Posterior vena cava (tissue), 2 donors: ENCODE measurements around the gene TCEAL8. TPM values are rescaled to one million over a fixed set of nuclear protein-coding genes. Genes with fewer than 3 reads are reported as not detected.
A peak's percentile ranks its signal among the peaks of the same experiment; 100 is the strongest.
"Not testable (repeated sequence)": the region's sequence is repeated elsewhere in the genome, so short reads cannot be mapped to it uniquely, and the experiment has no call there.

Experiments used
- DNase-seq: peaks from one replicate; pipeline ENCODE4 v3.0.0-alpha.2; 2020; ENCODE audit warnings: low spot score
- intact Hi-C, 2 donors: fragments of 100-400 bp; cut with DNase I; formaldehyde crosslinking; loops; one replicate each; pipeline versions ENCODE4 v1.14.1 to v1.14.2; 2022 to 2023
- long read RNA-seq, 2 donors: library from polyadenylated mRNA; unstranded; transcript quantifications; one replicate each; pipeline ENCODE4 v2.0.0, GENCODE V29; 2020 to 2021
- total RNA-seq, 2 donors: library from RNA; stranded (reverse); fragmentation: NEBNext Ultra II Directional; extraction: Animal tissue kit (Norgen Biotek cat#: 25700); gene quantifications; one replicate each; pipeline ENCODE4 v1.2.1, GENCODE V29; 2021
- donor health status: DM: yes; HTN: yes; CAD: no.
- donor health status: DM: yes; HTN: yes; CAD: no.

Gene TCEAL8, protein sequence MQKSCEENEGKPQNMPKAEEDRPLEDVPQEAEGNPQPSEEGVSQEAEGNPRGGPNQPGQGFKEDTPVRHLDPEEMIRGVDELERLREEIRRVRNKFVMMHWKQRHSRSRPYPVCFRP
- 10 to 100 TPM; 41.1 to 51.6 TPM for total RNA-seq
- long read RNA-seq, donor 1, transcript TCEAL8-202 (3 exons, 1,222 nt): major isoform, 7 of 9 reads
- long read RNA-seq, donor 1, partial matches to known transcripts: 0 of 9 reads
- long read RNA-seq, donor 1, other reads (novel, unspliced or antisense): 0 of 9 reads
- long read RNA-seq, donor 2, transcript TCEAL8-201 (2 exons, 1,131 nt): minor isoform, 16 of 65 reads
- long read RNA-seq, donor 2, transcript TCEAL8-202 (3 exons, 1,222 nt): major isoform, 46 of 65 reads
- long read RNA-seq, donor 2, partial matches to known transcripts: 0 of 65 reads
- long read RNA-seq, donor 2, other reads (novel, unspliced or antisense): 3 of 65 reads

- peak; percentile 93 for DNase-seq
- intact Hi-C loops: loop anchor here (5.0 kb wide), 2 partner anchors 38 to 612 kb away; partner anchors contain the start of gene BEX4 (in 1 of the 2)
Observed at GRCh38 chrX:103254921-103255493, at the start of gene TCEAL8. Gene TCEAL8 (minus strand): TSS chrX:103255155. CDS start chrX:103253979, 1,176 bp downstream.

DNA sequence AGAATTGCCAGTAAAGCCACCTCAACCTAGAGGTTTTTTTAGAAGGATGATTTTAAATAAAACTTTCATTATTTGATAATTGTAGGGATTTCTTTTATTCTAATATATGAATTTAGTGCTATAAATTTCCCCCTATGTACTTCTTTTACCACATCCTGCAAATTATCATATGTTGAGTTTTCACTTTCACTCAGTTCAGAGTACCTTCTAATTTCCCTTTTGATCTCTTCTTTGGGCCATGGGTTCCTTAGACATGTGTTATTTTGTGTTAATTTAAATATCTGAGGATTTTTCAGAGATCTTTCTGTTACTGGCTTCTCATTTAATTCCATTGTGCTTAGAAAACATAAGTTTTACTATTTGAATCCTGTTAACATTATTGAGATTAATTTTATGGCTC, 49.8 kb upstream of the TCEAL8 start:
- no peak for DNase-seq
- intact Hi-C loops: no loop called here

- DNase-seq: no peak
- intact Hi-C loops: no loop called here
Observed at GRCh38 chrX:103293118-103293517, 38.2 kb upstream of the TCEAL8 start.

DNA sequence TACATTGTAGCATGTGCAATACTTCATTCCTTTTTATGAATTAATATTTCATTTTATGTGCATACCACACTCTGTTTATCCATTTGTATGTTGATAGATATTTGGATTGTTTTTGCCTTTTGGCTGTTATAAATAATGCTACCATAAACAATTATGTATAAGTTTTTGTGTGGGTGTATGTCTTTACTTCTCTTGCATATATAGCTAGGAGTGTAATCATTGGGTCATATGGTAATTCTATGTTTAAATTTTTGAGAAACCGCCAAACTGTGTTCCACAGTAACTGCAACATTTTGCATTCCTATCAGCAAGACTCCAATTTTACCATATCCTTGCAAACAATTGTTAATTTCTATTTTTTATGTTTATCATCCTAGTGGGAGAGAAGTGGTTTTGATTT, 24.7 kb upstream of the TCEAL8 start:
- intact Hi-C loops: no loop called here
- DNase-seq: no peak

DNA sequence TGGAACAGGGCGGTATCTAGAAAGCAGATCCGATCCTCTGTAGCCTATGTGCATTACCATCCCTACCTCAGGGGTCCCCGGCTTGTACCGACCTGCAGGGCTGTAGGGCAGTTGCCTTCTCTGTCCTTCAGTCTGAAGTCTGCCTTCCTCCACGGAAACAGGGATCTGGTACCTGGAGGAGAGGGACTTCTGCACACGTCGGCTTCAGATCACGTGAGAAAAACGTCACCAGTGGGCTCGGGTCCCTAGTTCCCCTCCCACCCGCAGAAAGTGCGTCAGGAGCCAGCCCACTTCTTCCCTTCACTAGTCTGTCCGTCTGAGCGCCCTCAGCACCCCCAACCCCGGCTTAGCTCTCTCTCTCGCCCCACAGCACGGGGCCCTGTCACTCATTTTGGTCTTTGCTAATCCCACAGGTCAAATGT, 21.6 kb upstream of the TCEAL8 start, which contains the start of gene TCEAL5:
TSS of gene TCEAL5 (minus strand) at position 170 of the 422 bp plus-strand sequence. CDS start 2,187 bp downstream, outside the sequence.
- intact Hi-C loops: no loop called here
- no peak for DNase-seq

DNA sequence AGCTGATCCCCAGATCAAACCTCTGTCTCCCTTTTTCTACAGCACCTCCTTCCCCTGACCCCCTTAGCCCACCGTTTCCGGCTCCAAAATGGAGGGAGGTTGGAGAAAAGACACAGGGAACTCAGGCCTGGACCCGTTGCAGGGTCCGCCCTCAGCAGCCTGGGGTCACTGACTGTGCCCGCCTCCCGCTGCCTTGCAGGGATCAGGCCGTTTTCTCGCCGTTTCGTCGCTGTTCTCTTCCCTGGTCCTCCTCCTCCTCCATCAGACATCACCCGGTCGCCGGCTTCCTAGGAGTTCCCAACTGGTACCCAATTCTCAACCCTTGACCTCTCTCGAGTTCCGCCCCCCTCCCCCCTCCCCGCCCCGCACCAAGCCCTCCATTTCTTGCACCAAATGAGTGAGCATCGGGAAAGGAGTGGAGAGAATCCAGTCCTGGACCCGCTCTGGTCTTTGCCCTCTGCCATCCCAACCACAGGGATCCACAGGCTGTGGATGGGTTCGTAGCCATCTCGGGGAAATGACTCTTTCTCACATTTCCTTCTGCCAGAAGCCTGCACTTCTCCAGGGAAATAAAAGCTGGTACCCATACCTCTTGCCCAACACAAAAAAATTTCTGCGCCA, 21.1 kb upstream of the TCEAL8 start:
- DNase-seq: no peak
- intact Hi-C loops: no loop called here

GRCh38 chrX:103274284-103274683, 19.3 kb upstream of the TCEAL8 start:
- intact Hi-C loops: no loop called here
- DNase-seq: no peak

- intact Hi-C loops: loop anchor here in 1 of 2 donors (5.0 kb wide), 1 partner anchor 609 kb away; no protein-coding TSS in a partner anchor
- DNase-seq: no peak
Observed at GRCh38 chrX:103258275-103258674, 3.3 kb upstream of the TCEAL8 start.

DNA sequence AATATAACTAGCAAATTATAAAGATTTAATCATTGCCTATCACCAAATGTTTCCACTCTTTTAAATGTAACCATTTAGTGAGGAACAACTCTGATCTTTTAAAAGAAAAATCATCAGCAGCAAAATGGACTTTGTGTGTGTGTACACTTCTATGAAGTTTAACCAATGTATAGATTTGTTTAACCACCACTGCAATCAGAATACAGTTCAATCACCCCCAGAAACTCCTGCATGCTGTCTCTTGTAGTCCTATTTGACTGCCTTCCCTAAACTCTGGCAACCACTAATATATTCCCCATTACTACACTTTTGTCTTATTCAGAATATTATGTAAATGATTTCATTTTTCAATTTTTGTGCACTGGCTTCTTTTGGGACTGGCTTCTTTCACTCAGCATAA, 1.7 kb upstream of the TCEAL8 start:
- intact Hi-C loops: loop anchor here in 1 of 2 donors (5.0 kb wide), 1 partner anchor 611 kb away; no protein-coding TSS in a partner anchor
- no peak for DNase-seq

DNA sequence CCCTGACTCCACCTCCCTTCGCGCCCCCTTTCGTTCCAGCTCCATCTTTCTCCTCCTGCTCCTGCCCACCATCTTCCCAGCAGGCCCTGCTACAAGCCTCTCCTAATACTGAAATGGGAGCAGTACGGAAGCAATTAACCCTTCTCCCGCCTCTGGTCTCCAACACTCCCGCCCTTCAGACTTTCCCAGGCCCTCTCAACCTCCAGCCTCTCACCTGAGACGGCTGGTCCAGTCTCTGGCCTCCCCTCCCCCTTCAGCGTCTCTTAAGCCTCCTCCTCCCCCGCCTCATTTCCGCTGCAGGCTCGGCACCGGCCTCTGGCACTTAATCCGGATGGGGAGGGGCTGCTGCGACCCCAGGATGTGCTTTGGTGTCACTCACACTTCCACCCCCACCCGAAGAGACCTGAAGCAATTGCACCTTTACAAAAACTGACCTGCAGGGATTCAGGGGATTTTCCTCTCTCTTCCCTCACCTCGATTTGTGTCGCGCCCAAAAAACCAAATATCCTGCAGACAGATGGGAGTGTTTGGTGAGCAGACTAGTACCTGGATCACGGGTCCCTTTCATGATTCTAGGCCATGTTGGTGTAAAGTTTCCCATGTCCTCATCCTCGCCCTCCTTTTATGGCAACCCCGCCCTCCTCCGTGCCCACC, 657 bp downstream of the TCEAL8 start:
- DNase-seq: no peak
- intact Hi-C loops: loop anchor here in 1 of 2 donors (5.0 kb wide), 1 partner anchor 37 kb away; the partner anchor contains the start of gene BEX4

DNA sequence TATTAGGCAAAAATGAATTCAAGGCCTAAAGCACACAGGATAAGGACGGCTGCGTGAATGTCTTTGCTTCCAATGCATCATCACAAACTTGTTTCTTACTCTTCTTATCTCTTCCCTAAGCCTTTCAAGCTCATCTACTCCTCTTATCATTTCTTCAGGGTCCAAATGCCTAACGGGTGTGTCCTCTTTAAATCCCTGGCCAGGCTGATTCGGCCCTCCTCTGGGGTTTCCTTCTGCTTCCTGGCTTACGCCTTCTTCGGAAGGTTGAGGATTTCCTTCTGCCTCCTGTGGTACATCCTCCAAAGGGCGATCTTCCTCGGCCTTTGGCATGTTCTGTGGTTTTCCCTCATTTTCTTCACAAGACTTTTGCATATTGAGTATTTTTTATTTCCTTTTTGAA, 1.3 kb downstream of the TCEAL8 start:
- intact Hi-C loops: loop anchor here in 1 of 2 donors (5.0 kb wide), 1 partner anchor 36 kb away; the partner anchor contains the start of gene BEX4
- DNase-seq: no peak

DNA sequence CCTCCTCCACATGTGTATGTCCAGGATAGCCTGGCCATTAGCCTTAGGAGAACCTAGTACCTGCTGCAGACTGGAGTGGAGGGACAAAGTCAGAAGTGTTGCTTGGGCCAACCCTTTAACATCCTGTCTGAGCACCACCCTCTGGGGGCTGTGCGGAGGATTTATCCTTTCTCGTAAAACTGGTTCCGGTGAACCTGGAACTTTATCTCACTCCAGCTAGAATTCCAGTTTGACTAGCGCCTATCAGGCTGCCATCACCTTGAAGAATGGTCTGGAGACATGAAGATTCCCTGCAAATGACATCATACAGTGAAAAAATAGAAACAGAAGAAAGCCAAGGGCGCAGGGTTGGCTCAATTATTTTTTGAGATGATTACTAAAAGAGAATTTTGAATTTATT, 4.0 kb downstream of the TCEAL8 start:
- intact Hi-C loops: loop anchor here in 1 of 2 donors (5.0 kb wide), 1 partner anchor 34 kb away; the partner anchor contains the start of gene BEX4
- DNase-seq: no peak

- intact Hi-C loops: loop anchor here in 1 of 2 donors (5.0 kb wide), 1 partner anchor 33 kb away; the partner anchor contains the start of gene BEX4
Observed at GRCh38 chrX:103249805-103250204, 5.2 kb downstream of the TCEAL8 start.

GRCh38 chrX:103248553-103248952, 6.4 kb downstream of the TCEAL8 start:
- intact Hi-C loops: no loop called here
- DNase-seq: no peak

More at GRCh38 chrX:103249805-103250204, 5.2 kb downstream of the TCEAL8 start:
- DNase-seq: no peak

DNA sequence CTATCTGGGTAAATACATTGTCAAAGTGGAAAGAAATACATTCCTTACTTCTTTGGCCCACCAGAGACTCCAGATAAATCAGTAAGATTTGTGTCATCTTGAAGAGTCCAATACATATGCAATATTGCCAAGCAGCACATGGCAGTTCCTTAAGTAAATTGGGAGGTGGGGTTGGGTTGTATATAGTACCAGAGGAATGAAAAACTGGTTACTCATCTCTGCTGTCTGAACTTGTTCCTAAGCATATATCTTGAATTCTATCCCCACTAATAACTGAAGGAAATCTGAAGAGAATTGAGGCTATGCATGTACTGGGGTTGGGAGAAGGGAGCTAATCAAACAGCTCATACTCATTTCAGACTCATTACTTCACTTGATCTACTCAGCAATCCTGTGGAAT, 14.8 kb downstream of the TCEAL8 start:
- intact Hi-C loops: no loop called here
- no peak for DNase-seq

DNA sequence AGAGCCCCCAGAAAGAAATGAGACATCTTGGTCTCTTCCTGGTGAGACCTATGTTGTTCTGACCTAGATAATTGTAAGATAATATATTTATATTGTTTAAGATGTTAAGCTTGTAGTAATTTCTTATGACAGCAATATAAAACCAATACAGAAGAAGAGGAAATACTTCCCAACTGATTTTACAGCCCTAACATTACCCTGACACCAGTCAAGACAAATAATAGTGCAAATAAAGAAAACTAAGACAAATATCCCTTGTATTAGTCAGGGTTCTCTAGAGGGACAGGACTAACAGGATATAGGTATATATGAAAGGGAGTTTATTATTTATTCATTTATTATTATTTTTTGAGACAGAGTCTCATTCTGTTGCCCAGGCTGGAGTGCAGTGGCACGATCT, 18.7 kb downstream of the TCEAL8 start:
- intact Hi-C loops: no loop called here
- DNase-seq: no peak

DNA sequence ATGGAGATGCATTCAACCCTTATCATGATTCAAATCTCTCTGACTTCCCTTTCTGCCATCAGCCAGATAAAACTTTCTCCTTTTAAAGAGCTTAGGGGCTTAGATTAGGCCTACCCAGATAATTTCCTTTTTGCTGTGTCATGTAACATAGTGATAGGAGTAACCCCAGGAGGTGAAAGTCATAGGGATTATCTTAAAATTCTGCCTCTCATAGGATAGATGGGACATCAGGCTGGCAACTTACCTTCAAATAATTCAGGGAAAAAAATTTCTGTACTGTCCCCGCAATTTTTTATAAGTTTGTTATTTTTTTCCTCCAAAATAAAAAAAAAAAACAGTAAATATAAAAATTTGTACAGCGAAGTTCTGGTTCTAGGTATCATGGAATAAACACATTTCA, 19.3 kb downstream of the TCEAL8 start:
- DNase-seq, intact Hi-C loops: not testable (repeated sequence)

- intact Hi-C loops: no loop called here
- DNase-seq: no peak
Observed at GRCh38 chrX:103234869-103235268, 20.1 kb downstream of the TCEAL8 start.

GRCh38 chrX:103233263-103233662, 21.7 kb downstream of the TCEAL8 start:
- intact Hi-C loops: no loop called here
- DNase-seq: no peak
